ENCODE measurements around the gene UNC13C.

UNC13C gene

DNA sequence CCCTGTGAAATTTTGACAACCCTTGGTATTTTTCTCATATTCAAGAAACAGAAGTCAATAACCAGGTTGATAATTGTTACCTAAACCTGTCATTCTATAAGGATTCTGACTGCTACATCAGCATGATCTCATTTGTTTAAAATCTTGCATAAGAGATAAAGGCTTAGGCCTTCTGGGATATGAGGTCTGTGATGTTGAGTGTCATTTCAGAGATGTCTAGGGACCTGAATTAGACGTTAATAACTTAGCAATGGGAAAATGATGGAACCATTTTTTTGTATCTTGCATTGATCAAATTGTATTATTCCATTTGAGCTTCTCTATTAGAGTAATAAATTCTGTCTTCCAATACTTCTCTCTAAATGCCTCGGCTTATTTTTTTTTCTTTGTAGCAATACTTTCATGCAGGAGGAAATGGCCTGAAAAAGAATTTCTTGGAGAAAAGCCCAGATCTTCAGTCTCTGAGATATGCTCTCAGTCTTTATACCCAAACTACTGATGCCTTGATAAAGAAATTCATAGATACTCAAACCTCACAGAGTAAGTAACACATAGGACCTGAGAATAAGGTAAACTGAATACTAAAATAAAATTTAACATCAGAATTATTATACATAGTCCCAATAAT, 589.3 kb downstream of the UNC13C start:
- DNase-seq (ENCODE audit: low spot score) = no peak

DNA sequence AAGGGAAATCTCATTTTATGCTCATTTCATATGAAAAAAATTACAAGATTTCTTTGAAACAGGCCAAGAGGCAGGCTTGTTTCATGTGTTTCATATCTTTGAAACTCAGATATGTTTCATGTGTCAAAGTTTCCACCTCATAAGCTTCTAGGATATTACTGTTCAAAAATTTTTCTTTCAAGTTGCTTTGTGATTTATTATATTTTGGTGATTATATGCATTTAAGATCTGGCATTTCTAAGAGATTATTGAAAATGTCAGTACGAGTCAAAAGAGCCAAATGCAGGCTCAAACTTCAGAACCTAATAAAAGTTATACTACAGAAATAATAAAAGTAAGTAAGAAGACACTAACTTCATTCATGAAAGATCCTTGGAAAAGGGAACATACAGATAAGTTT, 590.1 kb downstream of the UNC13C start:
- no peak for DNase-seq (ENCODE audit: low spot score)

- DNase-seq (ENCODE audit: low spot score) = no peak
Measured at GRCh38 chr15:54571576-54571975, 593.3 kb downstream of the UNC13C start.

- no peak for DNase-seq (ENCODE audit: low spot score)
Measured at GRCh38 chr15:54575586-54575985, 597.3 kb downstream of the UNC13C start.

DNA sequence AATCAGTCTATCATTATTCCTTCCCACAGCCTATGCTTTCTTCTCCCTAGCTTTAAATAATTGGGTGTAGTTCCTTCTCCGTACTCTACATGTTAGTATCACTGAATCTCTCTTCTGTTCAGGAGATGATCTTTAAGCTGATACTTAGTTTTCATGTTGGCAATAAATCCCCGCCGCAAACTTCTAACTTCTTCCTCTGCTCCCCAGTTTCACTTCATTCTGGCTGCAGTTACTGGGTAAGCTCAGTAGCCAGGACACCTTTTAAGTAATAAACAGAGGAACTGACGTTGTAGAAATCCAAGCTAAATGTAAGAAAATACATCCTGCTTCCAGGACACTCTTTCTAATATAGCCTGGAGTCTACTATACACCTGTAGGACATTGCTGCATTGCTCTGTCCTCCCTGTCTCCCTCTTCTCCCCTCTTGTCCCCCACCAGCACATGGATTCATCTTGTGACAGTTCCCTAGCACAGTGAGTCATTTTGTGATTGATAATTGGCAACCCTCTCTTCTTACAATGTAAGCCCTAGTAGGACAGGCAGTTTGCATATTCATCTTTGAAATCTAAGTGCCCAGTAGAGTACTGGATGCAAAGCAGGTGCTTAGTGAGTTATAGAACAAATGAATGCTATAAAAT, 598.2 kb downstream of the UNC13C start:
- DNase-seq (ENCODE audit: low spot score) = no peak

DNA sequence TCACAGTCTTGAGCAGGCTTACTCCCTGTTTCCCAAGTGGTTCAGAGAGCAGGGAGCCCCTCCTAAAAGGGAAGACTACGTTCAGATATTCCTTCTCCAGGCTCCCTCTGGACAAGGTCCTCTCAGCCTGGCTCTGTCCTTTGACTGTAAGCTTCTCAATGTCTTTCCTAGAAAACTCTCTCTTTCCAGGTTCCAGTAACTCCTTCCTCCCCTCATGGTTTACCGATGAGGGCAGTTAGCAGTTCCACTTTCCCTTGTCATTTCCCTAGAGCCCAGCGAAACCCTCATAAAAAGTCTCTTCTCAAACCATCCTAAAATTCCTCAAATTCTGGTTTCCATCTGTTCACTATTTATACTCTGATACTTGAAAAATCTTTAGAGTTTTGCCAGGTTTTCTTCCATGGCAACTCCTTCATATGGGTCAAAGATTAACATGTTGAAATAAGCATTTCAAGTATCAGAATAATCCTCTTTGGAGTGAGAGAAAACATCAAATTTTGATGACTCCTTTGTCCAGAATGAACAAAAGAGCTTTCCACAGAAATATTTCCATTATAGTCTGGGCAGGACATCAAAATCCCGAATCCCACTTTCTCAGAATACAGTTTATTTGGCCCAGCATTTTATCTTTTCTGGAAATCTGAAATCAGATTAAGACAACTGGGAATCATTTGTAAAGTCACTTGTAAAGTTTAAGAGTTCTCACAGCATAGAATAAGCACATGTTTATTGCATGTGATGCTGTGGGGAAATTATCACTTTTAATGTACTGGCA, 599.4 kb downstream of the UNC13C start:
- DNase-seq (ENCODE audit: low spot score) = no peak

DNA sequence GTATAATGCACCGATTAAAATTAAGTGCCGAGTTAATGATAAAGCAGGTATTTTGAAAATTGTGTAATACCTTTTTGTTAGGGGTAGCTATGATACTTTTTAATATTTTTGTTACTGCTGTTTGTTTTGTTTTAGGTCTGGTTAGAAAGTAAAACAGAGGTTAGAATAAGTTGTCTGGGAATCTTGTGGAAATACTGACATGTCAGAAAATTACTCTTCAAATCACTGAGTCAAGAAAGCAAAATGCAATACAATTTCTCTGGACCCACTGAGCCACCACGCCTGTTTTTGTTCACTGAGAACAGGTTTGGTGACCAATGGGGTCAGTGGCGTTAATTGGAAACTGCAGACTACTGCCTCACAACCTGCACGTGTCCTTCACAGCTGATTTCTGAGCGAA, 601.6 kb downstream of the UNC13C start:
- DNase-seq (ENCODE audit: low spot score) = no peak

GRCh38 chr15:54580643-54581042, 602.4 kb downstream of the UNC13C start:
- DNase-seq (ENCODE audit: low spot score) = no peak

DNA sequence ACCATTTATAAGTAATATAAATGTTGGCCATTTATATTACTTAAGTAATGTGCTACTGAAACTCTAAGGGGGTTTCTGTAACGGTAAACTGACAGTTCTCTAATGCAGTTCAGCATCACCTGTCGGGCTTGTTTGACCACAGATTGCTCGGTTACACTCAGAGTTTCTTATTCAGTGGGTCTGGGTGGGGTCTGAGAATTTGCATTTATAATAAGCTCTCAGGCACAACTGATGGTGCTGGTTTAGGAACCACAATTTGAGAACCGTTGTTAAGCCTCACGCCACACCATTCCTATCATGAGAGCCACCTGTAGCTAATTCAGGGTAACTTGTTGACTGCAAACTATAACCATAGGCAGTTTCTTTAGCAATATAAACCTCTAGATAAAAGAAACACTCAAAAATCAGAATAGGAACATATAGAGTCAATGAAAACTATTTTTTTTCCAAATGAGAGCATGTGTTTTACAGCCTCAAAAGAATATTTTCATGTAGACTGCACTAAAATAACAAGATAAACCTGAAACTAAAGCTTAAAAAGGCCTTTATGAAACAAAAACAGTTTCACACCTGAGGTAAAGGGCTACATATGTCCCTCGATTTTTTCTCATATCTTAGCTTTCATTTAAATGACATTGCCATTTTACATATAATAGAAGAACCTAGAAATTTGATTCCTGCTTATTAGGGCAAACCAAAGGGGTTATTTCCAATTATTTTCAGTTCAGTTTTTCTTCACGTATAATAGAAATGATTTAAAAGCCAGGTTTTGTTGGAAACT, 604.8 kb downstream of the UNC13C start:
- DNase-seq (ENCODE audit: low spot score) = no peak

DNA sequence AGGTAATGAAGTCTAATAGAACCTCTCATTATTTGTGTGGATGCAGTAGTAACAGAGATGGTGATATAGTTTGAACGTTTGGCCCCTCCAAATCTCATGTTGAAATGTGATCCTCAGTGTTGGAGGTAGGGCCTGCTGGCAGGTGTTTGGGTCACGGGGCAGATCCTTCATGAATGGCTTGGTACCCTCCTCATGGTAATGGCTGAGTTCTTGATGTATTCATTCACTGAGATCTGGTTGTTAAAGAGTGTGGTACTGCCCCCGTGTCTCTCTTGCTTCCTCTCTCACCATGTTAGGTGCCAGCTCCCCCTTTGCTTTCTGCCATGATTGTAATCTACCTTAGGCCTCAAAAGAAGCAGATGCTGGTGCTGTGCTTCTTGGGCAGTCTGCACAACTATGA, 606.8 kb downstream of the UNC13C start:
- no peak for DNase-seq (ENCODE audit: low spot score)

- no peak for DNase-seq (ENCODE audit: low spot score)
Measured at GRCh38 chr15:54594115-54594514, 615.9 kb downstream of the UNC13C start.

- no peak for DNase-seq (ENCODE audit: low spot score)
Measured at GRCh38 chr15:54599386-54599785, 621.1 kb downstream of the UNC13C start.

DNA sequence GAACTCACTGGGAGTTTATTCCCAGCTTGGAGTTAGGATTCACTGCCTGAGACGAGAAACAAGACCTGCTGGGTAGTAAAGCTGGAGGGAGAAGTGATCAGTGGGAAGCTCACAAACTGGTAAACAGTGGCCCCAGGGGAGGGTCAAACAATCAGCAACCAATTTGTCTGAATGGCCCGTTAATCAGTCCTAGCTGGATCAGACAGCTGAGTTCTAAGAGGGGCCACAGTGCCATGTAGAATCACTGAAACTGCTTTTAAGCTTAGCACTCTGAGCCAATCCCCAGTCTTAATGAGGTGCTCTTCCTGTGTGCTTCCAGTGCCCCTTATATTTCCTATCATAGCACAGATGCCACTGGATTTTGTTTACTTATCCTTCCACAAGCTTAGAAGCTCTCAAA, 626.8 kb downstream of the UNC13C start:
- DNase-seq (ENCODE audit: low spot score) = no peak

DNA sequence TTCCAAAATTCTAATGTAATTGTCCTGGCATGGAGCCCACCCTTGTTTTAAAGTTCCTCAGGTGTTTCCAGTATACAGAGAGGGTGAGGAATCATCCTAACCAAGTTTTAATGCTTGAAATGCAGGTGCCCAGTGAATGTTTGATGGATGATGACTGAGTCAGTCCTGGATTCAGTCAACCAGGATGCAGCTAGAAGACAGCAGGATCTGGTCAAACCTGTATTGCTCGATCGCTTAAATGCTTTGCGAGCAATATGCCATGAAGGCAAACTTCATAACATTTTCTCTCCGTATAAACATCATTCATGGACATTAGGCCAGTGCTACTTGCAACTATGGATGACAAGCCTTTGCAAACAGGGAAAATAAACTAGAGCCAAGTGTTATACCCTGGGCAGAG, 627.3 kb downstream of the UNC13C start:
- no peak for DNase-seq (ENCODE audit: low spot score)

- no peak for DNase-seq (ENCODE audit: low spot score)
Measured at GRCh38 chr15:54608876-54609835, 630.9 kb downstream of the UNC13C start.

GRCh38 chr15:54618120-54618519, 639.9 kb downstream of the UNC13C start:
- no peak for DNase-seq (ENCODE audit: low spot score)

GRCh38 chr15:54619180-54619579, 640.9 kb downstream of the UNC13C start:
- DNase-seq (ENCODE audit: low spot score) = no peak

DNA sequence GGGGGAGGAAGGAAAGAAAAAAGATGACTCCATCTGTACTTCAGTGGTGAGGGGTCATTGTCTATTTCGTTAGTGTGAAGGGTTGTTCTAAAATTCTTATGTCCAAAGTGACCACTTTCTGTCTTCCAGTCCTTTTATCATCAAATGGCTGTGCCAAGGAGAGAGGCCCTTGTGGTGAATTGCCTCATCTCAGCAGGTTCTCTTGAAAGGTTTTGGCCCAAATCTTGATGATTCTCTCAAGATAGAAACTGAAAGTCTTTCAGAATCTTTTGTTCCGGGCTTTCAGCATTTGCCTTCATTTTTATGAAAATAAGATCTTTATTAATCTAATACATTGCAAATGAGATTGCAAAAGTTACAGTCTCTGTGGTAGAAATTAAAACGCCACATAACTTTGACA, 642.7 kb downstream of the UNC13C start:
- DNase-seq (ENCODE audit: low spot score) = no peak

DNA sequence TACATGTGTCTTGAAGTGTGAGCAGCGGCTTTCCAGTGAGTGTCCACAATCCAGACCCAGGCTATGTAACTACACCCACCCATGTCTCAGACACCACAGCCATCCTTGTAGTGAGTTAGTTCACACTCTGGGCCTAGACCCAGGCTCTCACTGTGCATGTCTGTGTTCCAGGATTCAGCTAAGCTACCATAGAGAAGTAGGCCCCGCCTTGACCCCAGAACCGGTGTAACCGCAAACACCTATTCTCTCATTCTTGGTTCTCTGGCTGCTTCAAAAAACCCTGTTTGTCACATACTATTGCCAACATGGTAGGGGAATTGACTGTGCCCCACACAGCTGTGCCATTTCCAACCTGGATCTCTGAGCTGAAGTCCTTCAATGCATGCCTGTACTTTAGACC, 657.9 kb downstream of the UNC13C start:
- no peak for DNase-seq (ENCODE audit: low spot score)

DNA sequence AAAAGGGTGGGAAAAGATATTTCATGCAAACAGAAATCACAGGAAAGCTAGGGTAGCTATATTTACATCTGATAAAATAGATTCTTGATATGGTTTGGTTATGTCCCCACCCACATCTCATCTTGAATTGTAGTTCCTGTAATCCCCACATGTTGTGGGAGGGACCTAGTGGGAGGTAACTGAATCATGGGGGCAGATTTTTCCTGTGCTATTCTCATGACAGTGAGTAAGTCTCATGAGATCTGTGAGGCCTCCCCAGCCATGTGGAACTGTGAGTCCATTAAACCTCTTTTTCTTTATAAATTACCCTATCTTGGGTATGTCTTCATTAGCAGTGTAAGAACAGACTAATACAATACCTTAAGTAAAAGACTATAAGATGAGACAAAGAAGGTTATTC, 660.4 kb downstream of the UNC13C start:
- DNase-seq (ENCODE audit: low spot score) = no peak

DNA sequence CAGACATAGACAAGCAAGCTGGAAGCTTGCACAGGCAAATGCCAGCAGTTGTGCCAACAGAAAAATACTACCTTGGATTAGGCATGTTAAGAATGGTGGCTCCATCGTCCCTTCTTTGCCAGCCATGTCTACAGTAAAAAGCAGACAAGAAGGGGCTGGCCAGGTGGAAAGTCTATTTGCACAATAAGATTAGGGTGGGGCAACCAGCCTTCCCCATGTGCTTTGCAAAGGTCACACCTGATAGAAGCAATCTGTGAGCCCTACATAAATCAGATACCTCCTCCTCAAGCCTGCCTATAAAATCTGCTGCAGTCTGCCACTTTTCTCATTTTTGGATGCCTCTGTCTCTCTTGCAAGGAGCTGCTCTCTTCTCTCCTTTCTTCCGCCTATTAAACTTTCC, 662.6 kb downstream of the UNC13C start:
- no peak for DNase-seq (ENCODE audit: low spot score)

- no peak for DNase-seq (ENCODE audit: low spot score)
Measured at GRCh38 chr15:54644796-54645195, 666.6 kb downstream of the UNC13C start.

Measured in hematopoietic multipotent progenitor cell treated with erythropoietin and hydrocortisone succinate and interleukin-3 and kit ligand, for 15 days (in vitro differentiated cells).